Measurements from ENCODE around the gene RHOC.
A peak's percentile ranks its signal among the peaks of the same experiment; 100 is the strongest.

The RHOC gene

DNA sequence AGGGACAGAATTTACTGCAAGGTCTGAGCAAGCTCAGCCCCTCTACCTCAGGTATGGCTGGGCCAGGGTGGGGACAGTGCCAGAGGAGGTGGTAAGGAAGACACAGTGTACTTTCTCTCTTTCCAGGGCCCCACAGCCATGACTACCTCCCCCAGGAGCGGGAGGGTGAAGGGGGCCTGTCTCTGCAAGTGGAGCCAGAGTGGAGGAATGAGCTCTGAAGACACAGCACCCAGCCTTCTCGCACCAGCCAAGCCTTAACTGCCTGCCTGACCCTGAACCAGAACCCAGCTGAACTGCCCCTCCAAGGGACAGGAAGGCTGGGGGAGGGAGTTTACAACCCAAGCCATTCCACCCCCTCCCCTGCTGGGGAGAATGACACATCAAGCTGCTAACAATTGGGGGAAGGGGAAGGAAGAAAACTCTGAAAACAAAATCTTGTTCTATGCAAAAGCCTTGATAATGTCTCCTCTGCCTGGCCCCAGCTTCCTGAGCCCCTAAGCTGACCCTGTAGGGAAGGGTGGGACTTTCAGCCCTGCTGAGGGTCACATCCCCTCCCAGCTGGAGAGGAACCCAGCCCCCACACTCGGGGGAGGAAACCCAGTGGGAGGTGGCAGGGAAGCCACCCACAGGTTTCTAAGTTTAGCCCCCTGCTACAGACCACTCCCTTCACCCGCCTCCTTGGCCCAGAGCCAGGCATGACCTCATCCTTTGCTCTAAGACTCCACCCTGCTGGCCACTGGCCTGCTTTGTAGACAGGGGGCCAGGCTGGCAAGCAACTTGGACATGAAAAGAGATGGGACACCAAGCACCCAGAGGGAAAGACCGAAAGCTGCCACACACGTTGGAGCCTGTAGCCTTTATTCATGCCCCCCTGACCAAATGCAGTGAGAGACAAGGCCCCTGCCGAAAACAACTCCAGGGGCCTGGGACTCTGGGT, 6.4 kb downstream of the RHOC start:
- peak; percentile 67 for DNase-seq

GRCh38 chr1:112699425-112700144, 7.3 kb downstream of the RHOC start:
- no peak for DNase-seq

GRCh38 chr1:112698366-112699310, 8.3 kb downstream of the RHOC start:
- DNase-seq = no peak

DNA sequence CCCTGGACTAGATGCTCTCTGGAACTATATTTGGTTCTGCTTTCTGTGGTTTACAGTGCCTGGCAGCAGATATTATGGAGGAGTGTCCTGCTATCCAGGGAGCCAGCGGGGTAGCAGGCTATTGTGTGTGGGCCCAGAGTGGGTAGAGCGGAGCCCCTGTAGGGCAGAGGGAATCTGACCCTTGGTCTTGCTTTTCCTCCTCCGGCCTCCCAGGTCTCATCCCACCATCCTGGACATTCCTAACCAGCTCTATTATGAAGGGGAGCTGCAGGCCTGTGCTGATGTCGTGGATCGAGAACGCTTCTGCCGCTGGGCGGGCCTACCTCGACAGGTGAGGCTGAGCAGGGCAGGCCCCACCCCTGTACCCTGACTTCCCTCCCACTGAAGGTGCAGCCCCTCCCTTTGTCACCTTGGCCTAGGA, 9.1 kb downstream of the RHOC start:
- no peak for DNase-seq

GRCh38 chr1:112696578-112697314, 10.2 kb downstream of the RHOC start:
- no peak for DNase-seq

GRCh38 chr1:112695276-112695675, 11.7 kb downstream of the RHOC start:
- no peak for DNase-seq

DNA sequence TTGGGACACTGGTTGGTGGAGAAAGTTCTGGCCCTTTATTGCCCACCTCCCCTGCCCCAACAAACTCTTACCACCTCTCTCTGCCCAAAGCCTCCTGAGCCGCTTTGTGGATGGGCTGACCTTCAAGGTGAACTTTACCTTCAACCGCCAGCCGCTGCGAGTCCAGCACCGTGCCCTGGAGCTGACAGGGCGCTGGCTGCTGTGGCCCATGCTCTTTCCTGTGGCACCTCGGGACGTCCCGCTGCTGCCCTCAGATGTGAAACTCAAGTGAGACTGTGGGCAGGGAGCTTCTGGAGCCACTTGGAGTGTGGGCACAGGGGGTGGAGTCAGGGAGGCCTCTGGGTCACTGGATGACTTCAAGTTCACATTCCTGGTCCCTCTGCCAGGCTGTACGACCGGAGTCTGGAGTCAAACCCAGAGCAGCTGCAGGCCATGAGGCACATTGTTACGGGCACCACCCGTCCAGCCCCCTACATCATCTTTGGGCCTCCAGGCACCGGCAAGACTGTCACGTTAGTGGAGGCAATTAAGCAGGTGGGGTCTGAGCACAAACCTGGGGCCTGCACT, 12.5 kb downstream of the RHOC start:
- DNase-seq = no peak

GRCh38 chr1:112693821-112694220, 13.1 kb downstream of the RHOC start:
- no peak for DNase-seq

- DNase-seq = no peak
These were observed 14.2 kb downstream of the RHOC start for GRCh38 chr1:112692681-112693080.

- no peak for DNase-seq
These were observed 17.1 kb downstream of the RHOC start for GRCh38 chr1:112689842-112690237.

- DNase-seq = no peak
These were observed 17.6 kb downstream of the RHOC start for GRCh38 chr1:112689196-112689841.

DNA sequence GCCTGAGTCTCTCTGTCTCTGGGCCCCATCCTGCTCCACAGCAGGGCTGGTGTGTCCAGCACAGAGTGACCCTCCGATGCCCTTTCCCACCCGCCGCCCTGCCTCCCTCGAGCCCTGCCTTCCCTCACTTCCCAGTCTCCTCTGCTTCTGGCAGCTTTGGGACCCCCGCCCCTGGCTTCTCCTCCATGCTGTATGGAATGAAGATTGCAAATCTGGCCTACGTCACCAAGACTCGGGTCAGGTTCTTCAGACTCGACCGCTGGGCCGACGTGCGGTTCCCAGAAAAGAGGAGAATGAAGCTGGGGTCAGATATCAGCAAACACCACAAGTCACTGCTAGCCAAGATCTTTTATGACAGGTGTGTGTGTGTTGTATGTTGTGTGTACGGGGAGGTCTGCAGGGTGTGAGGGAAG, 18.1 kb downstream of the RHOC start:
- DNase-seq = no peak

DNA sequence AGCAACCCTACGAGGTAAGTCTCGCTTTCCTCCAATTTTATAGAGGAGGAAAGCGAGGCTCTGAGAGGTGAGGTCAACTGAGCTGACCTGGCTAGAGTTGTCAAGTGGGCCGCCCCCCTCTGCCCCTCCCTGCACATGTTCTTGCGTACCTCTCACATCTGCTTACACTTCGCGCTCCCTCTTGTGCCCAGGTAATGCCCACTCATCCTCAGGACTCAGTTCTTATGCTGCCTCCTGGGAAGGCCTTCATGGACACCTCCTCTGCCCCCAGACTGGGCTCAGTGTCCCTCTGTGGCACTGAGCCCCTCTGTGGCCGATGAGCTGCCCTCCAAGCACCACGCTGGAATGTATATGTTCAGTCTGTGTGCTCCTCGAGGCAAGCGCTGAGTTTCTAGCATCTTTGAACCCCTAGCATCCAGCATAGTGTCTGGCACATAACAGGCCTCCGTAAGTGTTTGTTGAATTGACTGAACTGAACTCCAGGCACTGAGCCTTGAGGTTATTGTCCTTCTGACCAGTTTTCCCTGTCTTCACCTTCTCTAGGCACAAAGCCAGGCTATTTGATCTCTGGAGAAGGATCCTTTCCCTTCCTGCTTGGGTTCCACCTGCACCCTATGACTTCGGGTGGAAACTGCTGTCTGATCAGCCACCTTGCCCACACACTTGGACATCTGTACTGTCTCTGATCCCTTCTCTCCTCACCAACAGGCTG, 19.0 kb downstream of the RHOC start:
- DNase-seq = no peak

DNA sequence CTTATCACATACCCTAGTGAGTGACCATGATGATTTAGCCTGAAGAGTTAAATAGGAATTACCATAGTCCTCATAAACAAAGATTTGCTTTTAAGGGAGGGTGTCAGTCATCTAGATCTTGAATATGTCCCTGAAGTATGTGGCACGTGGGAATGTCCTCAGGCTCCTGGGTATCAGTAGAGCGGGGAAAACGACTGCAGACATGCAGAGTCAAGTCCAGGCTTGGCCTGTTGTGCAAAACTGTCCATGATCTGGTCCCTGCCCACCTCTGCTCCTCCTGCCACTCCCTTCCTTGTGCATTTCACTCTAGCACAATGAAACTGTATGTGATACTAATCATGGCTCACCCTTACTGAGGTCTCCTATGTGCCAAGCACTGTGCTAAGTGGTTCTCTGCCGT, 19.6 kb downstream of the RHOC start:
- no peak for DNase-seq

DNA sequence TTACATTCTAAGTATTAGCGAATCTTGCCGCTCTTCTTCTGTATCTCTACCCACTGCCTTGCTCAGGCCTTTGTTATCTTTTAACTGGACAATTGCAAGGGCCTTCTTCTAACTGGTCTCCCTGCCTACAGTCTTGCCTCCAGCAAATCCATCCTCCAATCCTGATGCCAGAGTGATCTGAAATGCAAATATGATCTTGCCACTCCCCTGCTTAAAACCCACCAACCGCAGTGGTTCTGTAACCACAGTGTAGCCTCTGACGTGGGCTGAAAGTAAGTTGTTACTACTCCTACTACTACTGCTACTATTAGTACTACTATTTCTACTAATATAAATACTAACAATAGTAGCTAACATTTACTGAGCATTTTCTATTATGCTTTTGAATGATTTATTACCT, 20.1 kb downstream of the RHOC start:
- no peak for DNase-seq

DNA sequence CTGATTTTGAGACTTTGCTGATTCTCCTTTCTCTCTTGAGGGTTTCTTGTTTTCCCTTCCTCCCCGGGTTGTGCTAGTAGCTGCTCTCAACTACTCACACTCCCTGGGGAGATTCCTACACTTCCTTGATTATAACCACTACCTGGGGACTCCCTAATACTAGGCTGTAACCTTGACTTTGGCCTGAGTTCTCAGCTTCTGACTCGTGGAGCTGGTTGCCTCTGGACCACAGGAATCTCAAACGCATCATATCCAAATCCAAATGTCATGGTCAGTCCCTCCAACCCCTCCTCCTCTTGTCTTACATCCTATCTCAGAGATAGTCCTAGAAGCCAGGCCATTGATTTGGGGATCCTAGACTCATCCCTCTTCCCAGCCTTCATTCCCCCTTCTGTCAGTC, 20.5 kb downstream of the RHOC start:
- DNase-seq = no peak

- no peak for DNase-seq
These were observed 21.0 kb downstream of the RHOC start for GRCh38 chr1:112685913-112686312.

DNA sequence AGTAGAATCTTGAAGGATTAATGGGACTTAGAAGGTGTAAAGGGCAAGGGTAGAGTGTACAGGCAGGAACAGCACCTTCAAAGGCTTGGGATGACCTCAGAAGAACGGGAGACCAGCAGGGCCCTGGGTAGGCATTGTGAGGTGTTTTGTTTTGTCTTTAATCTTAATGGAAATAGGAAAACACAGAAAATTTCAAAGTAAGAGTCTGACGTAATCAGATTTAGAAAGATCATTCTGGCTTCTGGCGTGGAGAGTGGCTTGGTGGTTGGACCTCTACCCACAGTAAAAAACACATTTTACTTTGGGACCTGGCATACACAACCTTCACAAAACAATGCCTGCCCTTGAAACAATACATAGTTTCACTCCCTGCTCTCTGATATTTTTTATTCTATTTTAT, 28.3 kb downstream of the RHOC start:
- no peak for DNase-seq

DNA sequence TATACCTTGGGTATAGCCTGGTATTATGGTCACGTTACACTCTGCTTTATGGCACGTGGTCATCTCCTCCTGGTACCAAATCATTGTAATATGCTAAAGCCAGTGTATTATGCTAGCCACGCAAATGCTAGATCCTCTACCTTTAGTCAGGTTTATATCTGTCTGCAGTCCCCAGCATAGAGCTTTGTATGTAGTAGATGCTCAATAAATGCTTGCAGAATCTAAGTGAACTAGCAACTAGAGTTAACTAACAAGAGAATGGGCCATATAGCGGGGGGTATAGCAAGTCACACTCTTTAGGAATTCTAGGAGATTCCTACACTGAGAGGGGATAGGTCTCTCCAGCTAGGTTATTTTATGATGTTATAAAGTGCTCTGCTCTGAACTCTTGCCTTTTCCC, 29.4 kb downstream of the RHOC start:
- no peak for DNase-seq

DNA sequence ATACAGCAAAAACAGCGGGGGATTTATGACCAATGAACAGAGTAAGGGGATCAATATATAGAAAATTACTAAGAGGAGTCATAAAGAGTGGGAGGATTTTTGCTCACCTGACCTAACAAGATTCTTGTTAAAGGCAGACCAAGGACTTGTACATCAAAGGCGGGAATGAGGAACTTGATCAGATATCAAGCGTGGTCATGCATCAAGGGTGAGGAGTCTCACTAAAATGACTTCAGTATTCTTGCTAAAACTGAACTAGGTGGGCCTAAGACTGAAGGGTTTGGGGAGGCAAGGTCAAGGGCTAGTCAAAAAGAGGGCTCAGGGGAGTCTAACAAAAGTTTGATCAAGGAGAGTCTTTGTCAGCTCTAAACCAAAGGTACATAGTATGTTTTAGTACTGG, 30.4 kb downstream of the RHOC start:
- DNase-seq = no peak

All from CD4-positive, alpha-beta T cell treated with Interleukin-6 for 4 hours (primary cell).